ENCODE results near the gene LMNTD2.
"Not testable (repeated sequence)": the region's sequence is repeated elsewhere in the genome, so short reads cannot be mapped to it uniquely, and the experiment has no call there.

The LMNTD2 gene

GRCh38 chr11:521177-521688 is 39.3 kb downstream of the LMNTD2 start:
- H3K4me3 ChIP-seq (ENCODE audit: low read length) = no peak overlapping the region
- DNase-seq (ENCODE audit: low read depth) = no peak
- no peak for TF ChIP-seq CTCF (IDR thresholded peaks at IDR 0.05; ENCODE audit: insufficient read depth, low read depth, low read length, missing control alignments)

GRCh38 chr11:520428-521176 is 39.9 kb downstream of the LMNTD2 start:
- no peak for DNase-seq (ENCODE audit: low read depth)
- no peak for TF ChIP-seq CTCF (IDR thresholded peaks at IDR 0.05; ENCODE audit: insufficient read depth, low read depth, low read length, missing control alignments)
- no peak overlapping the region for H3K4me3 ChIP-seq (ENCODE audit: low read length)

- peak; percentile 98 for DNase-seq (ENCODE audit: low read depth)
- H3K4me3 ChIP-seq (ENCODE audit: low read length) = peak overlapping the region; percentile 33
- TF ChIP-seq CTCF (IDR thresholded peaks at IDR 0.05; ENCODE audit: insufficient read depth, low read depth, low read length, missing control alignments) = peak; percentile 32
Observed at GRCh38 chr11:518463-519202, 41.9 kb downstream of the LMNTD2 start.

- H3K4me3 ChIP-seq (ENCODE audit: low read length) = not testable (repeated sequence)
Observed at GRCh38 chr11:516918-517685, 43.4 kb downstream of the LMNTD2 start.

GRCh38 chr11:516400-516799 is 44.1 kb downstream of the LMNTD2 start:
- no peak overlapping the region for H3K4me3 ChIP-seq (ENCODE audit: low read length)
- no peak for TF ChIP-seq CTCF (IDR thresholded peaks at IDR 0.05; ENCODE audit: insufficient read depth, low read depth, low read length, missing control alignments)
- no peak for DNase-seq (ENCODE audit: low read depth)

More at GRCh38 chr11:516918-517685, 43.4 kb downstream of the LMNTD2 start:
- DNase-seq (ENCODE audit: low read depth) = not testable (repeated sequence)

GRCh38 chr11:515131-515530 is 45.4 kb downstream of the LMNTD2 start:
- H3K4me3 ChIP-seq (ENCODE audit: low read length) = no peak overlapping the region
- no peak for TF ChIP-seq CTCF (IDR thresholded peaks at IDR 0.05; ENCODE audit: insufficient read depth, low read depth, low read length, missing control alignments)
- DNase-seq (ENCODE audit: low read depth) = peak; percentile 96

GRCh38 chr11:514606-515005 is 45.9 kb downstream of the LMNTD2 start:
- H3K4me3 ChIP-seq (ENCODE audit: low read length) = no peak overlapping the region
- TF ChIP-seq CTCF (IDR thresholded peaks at IDR 0.05; ENCODE audit: insufficient read depth, low read depth, low read length, missing control alignments) = no peak
- DNase-seq (ENCODE audit: low read depth) = no peak
